ENCODE results near the gene CTNND1. TPM values are rescaled to one million over a fixed set of nuclear protein-coding genes. Genes with fewer than 3 reads are reported as not detected.

The CTNND1 gene
- total and polyA plus RNA-seq, 2 experiments from 2014 or later, result 39.1 to 136 TPM

DNA sequence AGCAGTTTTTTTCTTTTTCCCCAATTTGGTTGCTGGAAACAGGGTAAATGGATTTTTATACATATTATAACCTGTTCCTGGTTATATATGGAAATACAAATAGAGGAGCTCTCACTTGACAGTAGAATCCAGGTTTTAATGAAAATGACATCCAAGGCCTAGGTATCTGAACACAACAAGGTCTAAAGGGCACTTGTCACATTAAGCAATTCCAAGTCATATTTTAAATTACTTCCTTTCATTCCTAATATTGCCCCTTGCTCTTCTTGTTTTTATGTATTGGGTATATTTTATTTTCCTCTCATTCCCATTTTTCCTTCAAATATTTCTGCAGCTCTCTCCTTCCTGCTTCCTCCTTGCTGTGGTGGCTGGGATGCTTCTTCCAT, 27.1 kb downstream of the CTNND1 start:
- peaks cover 3% of the 10 kb centered on the region; the same call in 1 of the 2 replicates for H3K36me3 ChIP-seq (ENCODE audit: insufficient read depth)
- no peak overlapping the region for H2AFZ ChIP-seq
- TF ChIP-seq ZNF462 (CRISPR knock-in tag; IDR thresholded peaks at IDR 0.05) (no peak), JUNB (IDR thresholded peaks at IDR 0.05; ENCODE audit: unreplicated experiment) (no peak), ZNF331 (CRISPR knock-in tag; IDR thresholded peaks at IDR 0.05; ENCODE audit: low read depth) (no peak), POLR2AphosphoS5 (IDR thresholded peaks at IDR 0.05; ENCODE audit: low read depth) (no peak)
- H3K27me3 ChIP-seq (ENCODE audit: insufficient read depth), result no peaks in the 10 kb centered on the region
- peaks cover 100% of the 10 kb centered on the region for H3K79me2 ChIP-seq (replicated peaks; ENCODE audit: insufficient read depth)
- Mint-ChIP-seq H3K36me3 (ENCODE audit: low read depth) (peaks cover 17% of the 10 kb centered on the region), H3K9me3 (no peaks in the 10 kb centered on the region), H3K4me3 (no peak overlapping the region), H3K4me1 (peaks cover 45% of the 10 kb centered on the region), H3K27me3 (ENCODE audit: insufficient read depth, low read depth, poor library complexity) (peaks cover 3% of the 10 kb centered on the region), H3K27ac (no peak overlapping the region)
- peak overlapping the region; percentile 23; the same call in 1 of the 2 replicates for H3K27ac ChIP-seq (ENCODE audit: low read depth)
- no peaks in the 10 kb centered on the region for H3F3A ChIP-seq (replicated peaks; ENCODE audit: low read depth)
- no peak overlapping the region for H3K4me3 ChIP-seq
- no peaks in the 10 kb centered on the region for H3K9me2 ChIP-seq (ENCODE audit: insufficient read depth)
- H4K20me1 ChIP-seq (replicated peaks; ENCODE audit: insufficient read depth), result peaks cover 26% of the 10 kb centered on the region
- H3K4me1 ChIP-seq (ENCODE audit: insufficient read depth), result peaks cover 35% of the 10 kb centered on the region
- no peak overlapping the region for H3K4me2 ChIP-seq
- ATAC-seq, result no peak
- DNase-seq (ENCODE audit: low spot score), result no peak

DNA sequence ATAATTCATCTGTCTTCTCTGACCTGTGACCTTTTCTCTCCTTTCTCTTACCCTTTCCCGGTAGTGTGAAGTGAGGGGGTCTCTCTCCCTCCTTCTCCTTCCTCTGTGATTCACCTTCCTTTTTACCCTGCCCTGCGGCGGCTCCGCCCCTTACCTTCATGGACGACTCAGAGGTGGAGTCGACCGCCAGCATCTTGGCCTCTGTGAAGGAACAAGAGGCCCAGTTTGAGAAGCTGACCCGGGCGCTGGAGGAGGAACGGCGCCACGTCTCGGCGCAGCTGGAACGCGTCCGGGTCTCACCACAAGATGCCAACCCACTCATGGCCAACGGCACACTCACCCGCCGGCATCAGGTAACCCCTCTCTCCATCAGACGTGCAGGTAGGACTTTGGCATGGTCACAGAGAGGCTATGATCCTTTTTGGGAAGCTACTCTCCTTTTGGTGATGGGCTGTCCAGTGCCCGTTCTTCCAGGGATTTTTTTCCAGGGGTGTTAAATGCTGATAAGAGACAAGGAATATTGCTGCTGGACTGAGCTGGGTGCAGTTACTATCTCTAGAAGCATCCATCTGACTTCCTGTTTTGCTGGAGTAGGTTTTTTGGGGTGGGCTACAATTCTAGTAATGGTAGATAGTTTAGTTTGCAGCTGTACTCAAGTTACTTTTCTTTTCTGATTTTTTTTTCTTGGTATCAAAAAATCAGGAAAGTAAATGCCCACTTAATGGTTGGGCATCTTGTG, 29.9 kb downstream of the CTNND1 start:
- peak overlapping the region; percentile 79 for H3K27ac ChIP-seq (ENCODE audit: low read depth)
- H3K27me3 ChIP-seq (ENCODE audit: insufficient read depth), result no peaks in the 10 kb centered on the region
- H3K9me2 ChIP-seq (ENCODE audit: insufficient read depth), result no peaks in the 10 kb centered on the region
- no peak for DNase-seq (ENCODE audit: low spot score)
- peaks cover 95% of the 10 kb centered on the region for H3K79me2 ChIP-seq (replicated peaks; ENCODE audit: insufficient read depth)
- peak; percentile 21; the same call in 2 of the 3 replicates for ATAC-seq
- H3K4me1 ChIP-seq (ENCODE audit: insufficient read depth), result peaks cover 32% of the 10 kb centered on the region
- Mint-ChIP-seq H3K4me3 (no peak overlapping the region), H3K27me3 (ENCODE audit: insufficient read depth, low read depth, poor library complexity) (peaks cover 3% of the 10 kb centered on the region), H3K27ac (peak overlapping the region; percentile 78), H3K36me3 (ENCODE audit: low read depth) (peaks cover 37% of the 10 kb centered on the region), H3K4me1 (peaks cover 37% of the 10 kb centered on the region), H3K9me3 (no peaks in the 10 kb centered on the region)
- H3F3A ChIP-seq (replicated peaks; ENCODE audit: low read depth), result peaks cover 8% of the 10 kb centered on the region; the same call in 1 of the 2 replicates
- H3K36me3 ChIP-seq (ENCODE audit: insufficient read depth), result peaks cover 24% of the 10 kb centered on the region
- H3K4me3 ChIP-seq, result no peak overlapping the region
- TF ChIP-seq CREB1 (CRISPR knock-in tag; IDR thresholded peaks at IDR 0.05; ENCODE audit: low read depth) (no peak), JUNB (IDR thresholded peaks at IDR 0.05; ENCODE audit: unreplicated experiment) (no peak)
- no peak overlapping the region for H3K4me2 ChIP-seq
- no peak overlapping the region for H2AFZ ChIP-seq
- H4K20me1 ChIP-seq (replicated peaks; ENCODE audit: insufficient read depth), result peaks cover 26% of the 10 kb centered on the region

Measured in GM23338 (cell line).